ENCODE data around the gene CCDC12.

GRCh38 chr3:46885612-46886011, 90.9 kb downstream of the CCDC12 start:
- TF ChIP-seq POLR2AphosphoS5 (IDR thresholded peaks at IDR 0.05; ENCODE audit: borderline replicate concordance, low read depth, low read length) (no peak), EZH2 (IDR thresholded peaks at IDR 0.05) (no peak), FOXP2 (optimal IDR thresholded peaks at IDR 0.05; ENCODE audit: control extremely low read depth, extremely low read length, insufficient read depth) (no peak)

All from SK-N-MC (cell line).